CD4-positive, alpha-beta T cell treated with Interleukin-15 for 1 hour (primary cell): ENCODE data around the gene ESR1.
"Not testable (repeated sequence)": the region's sequence is repeated elsewhere in the genome, so short reads cannot be mapped to it uniquely, and the experiment has no call there.

ENCODE experiments used
- DNase-seq: peaks from one replicate; pipeline ENCODE4 v3.0.0-alpha.2; 2020

ESR1 gene

DNA sequence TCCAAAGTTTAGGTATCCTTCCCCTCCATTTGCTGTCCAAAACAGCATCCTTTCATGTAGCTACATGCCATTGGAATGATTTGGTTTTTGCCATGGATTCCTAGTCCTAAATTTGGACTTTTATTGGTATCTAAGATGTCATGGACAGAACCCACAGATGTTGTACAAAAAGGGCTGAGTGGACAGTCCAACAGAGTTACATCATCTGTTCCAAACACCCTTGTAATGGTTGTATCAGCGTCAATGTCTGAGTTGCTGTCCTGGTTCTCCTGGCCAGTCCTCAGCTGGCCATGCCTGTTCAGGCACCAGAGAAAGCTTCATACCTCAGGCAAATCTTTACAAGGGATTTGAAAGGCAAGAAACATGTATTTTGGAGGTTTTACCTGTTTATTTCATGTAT lies 191.3 kb downstream of the ESR1 start:
- no peak for DNase-seq

DNA sequence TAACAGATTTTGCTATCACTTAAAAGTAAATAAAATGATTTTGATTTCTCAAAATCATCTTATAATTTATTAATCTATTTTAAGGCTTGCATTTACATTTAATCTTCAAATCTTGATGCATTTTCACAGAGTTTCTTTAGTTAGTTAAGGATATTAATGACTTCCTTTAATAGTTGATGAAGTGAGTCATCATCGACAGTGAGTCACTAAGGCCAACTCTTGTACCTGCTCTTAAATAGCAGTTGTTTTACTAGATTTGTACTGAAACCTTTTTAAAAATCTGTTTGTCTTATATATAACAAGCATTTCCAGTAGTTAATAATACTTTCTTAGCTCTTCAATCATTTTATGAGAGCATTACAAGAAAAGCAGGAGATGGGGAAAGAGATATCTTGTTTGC lies 191.7 kb downstream of the ESR1 start:
- DNase-seq, result no peak

DNA sequence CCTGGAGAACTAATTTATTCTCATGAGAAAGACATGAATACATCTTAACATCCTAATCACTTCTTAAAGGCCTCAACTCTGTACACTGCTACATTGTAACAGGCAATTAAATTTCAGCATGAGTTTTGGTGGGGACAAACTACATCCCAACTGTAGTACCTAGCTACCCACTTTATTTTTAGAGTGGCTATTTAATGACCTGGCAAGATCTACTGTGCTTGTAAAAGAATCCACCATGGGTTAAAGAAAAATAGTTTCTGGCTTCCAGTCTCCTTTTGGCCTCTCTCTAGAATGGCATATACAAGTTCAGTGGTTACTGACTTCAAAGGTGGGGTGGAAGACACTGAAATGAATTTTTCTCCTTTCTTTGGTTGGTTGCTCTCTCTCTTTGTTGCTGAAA lies 193.9 kb downstream of the ESR1 start:
- no peak for DNase-seq

DNA sequence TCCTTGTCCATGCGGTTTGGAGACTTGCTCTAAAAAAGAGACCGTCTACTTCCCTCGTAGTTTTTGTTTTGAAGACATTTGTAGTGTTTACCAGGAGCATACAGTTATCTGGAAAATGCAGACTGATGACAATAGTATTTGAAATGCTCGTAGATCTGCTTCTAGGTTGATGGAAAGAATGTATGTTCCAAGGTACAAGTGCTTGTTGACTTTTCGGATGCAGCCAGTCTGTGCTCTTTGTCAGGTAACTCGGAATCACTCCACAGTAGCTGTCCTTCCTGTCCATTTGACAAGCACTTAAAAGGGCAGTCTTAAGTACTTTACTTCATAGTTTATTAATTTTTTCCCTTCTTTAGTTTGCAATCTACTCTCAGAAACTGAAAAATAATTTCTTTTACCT lies 194.8 kb downstream of the ESR1 start:
- DNase-seq, result no peak

DNA sequence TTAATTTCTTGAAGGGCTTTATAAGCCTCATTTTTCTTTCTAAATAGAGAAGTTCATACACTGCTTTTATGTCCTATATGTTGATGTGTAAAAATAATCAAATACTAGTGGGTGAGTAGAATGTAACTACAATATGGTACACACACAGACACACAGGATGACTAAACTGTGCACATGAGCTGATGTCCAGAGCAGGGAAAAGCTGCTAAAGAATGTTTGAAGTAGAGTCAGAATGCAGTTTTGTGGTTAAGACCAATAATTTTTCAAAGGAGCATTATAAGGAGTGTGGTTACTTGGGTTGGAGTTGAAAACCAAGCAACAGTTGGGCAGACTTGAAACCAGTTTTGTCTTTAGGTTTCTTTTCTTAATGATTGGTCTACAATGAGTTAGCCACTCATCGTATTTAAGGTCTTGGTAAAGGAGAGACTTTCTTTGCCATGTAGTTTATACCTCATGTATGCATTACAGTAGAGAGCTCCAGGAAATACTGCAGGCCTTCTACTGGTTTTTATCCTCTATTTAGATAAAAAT lies 196.6 kb downstream of the ESR1 start:
- DNase-seq, result no peak

DNA sequence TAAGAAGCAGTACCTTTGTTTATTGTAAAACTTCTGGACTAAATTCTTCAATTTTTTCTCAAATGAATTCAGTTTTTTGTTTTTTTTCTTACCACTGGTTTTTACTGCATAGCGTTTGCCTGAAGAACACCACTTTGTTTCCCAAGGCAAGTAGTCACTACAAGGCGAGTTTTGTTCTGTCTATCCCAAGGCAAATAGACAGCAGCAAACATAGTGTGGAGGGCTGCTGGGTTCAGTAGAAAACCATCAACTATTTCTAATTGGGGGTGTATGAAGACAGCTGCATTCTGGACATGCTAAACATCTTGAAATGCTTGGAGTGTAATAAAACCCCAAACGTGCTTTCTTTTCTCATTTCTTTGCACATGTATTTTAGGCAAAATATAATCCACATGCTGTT lies 197.4 kb downstream of the ESR1 start:
- no peak for DNase-seq

DNA sequence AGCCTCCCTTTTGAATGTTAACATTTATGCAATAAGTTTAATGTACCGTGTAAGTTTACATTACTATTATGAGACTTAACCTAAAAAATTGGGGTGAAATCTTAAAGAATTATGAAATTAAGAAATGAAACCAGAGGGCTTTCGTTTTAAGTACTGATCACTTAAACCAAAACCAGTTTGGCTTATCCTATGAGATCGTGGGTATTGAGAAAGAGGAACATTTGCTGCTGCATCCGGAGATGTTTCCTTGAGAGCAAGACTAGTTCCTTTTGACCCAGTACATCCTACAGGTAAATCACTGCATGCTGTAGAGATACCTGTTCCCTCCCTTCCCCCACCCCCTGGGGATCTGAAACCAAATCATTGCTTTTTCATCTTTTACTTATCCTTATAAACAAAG lies 201.3 kb downstream of the ESR1 start:
- no peak for DNase-seq

DNA sequence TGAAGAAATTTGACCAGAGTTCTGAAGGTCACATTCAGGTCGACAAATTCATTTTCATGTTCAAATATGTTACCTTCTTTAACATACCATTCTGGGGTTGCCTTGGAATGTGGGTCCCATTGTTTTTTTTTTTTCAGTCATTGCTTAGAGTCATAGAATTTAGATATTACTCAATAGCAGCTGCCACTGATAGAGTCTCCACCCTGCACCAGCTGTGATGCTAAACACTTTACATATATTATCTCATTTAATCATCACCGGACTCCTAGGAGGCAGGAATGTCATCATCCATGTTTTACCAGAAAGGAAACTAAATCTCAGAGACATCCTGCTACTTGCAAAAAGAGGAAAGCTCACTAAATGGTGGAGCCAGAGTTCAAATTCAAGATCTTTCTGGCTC lies 204.7 kb downstream of the ESR1 start:
- DNase-seq, result no peak

DNA sequence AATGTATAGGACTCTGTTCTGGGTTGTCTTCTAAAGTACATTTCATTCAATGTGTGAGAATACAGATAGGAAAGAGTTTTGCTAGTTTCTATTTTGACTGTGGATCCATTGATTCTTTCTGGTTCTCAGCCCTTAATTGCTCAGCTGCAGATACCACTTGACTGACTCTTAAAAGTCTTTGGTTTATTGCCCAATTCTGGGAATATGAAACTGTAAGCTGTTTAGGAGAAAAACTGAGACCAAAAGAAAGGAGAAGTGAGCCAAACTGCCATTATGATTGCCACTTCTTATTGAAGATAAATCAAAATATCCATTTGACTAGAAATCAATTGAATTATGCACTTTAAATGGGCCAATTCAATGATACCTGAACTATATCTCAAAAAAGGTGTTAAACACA lies 211.4 kb downstream of the ESR1 start:
- DNase-seq, result no peak

DNA sequence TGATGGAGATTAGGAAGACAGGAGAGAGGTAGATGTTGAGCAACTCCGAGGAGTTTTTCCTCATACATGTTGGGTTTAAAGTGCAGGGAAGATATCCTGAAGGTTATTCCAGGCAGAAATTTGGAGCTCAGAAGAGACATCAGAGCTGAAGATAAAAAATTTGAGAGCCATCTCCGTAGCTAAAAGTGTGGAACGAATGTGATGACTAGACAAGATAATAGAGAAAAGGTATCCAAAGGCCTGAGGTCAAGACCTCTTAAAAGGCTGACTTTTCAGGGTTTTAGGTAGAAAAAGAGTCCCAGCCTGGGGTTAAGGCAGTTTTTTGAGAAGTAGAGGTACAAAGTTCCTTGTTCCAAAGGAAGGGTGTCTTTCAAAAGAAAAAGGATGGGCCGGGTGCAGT lies 214.8 kb downstream of the ESR1 start:
- DNase-seq, result no peak

DNA sequence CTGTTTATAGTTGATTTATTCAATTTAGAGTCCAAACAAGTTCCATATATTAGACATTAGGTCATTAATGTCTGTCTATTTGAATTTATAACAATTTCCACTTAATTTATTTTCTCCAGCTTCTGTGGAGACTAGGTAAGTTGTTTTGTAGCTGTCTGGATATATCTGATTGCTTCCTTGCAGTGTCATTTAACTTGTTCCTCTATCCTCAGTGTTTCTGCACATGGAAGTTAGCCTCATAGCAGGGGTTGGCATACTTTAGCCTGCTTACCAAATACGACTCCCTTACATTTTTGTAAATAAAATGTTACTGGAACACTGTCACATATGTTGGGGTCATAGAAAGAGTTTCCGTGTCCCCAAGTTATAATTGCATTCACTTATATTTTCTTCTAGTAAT lies 216.1 kb downstream of the ESR1 start:
- DNase-seq, result no peak

DNA sequence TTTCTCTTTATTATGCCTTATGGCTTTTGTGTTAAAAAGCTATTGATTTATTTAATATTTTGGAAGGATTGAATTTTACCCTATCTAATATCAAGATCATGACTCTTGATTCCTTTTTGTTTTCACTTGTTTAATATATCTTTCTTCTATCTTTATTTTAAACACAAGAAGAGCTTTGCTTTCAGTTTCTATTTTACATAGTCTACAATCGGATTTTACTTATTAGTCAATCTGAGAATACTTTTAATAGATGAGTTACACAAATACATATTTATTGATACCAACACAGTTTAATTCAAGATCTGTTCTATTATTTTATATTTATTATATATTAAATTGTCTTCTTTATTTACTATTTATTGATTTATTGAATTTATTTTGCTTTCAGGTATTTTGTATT lies 218.8 kb downstream of the ESR1 start:
- no peak for DNase-seq

DNA sequence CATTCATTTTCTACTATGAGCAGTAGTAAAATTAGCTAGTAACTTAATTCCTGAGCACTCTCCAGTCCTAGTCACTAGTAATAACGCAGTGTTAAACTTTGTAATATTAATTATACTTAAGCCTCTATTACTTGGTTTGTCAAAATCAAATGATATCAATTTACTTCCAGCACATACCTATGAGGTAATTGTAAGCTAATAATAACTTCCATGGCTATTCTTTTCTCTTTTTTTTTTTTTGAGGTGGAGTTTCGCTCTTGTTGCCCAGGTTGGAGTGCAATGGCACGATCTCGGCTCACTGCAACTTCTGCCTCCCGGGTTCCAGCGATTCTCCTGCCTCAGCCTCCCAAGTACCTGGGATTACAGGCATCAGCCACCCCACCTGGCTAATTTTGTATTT lies 219.3 kb downstream of the ESR1 start:
- DNase-seq, result not testable (repeated sequence)

DNA sequence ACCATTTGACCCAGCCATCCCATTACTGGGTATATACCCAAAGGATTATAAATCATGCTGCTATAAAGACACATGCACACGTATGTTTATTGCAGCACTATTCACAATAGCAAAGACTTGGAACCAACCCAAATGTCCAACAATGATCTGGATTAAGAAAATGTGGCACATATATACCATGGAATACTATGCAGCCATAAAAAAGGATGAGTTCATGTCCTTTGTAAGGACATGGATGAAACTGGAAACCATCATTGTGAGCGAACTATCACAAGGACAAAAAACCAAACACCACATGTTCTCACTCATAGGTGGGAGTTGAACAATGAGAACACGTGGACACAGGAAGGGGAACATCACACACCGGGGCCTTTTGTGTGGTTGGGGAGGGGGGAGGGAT lies 226.3 kb downstream of the ESR1 start:
- DNase-seq, result not testable (repeated sequence)

DNA sequence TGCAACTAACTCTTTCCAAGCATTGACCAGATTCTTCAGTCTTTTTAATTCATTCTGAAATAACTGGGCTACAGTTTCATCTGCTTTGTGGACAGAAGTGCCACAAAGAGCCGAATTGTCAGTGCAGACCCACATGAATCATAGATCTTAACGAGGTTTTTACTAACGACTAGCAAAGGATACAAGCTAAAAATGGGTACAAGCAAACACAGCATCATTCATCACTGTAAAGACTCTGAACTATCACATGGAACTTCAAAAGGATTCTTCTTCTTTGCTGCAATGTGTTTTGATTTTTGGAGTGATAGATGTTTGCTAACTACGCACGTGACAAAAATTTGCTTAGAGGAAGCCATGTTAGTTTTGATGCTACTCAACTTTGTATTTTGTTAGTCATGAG lies 227.1 kb downstream of the ESR1 start:
- DNase-seq, result no peak

DNA sequence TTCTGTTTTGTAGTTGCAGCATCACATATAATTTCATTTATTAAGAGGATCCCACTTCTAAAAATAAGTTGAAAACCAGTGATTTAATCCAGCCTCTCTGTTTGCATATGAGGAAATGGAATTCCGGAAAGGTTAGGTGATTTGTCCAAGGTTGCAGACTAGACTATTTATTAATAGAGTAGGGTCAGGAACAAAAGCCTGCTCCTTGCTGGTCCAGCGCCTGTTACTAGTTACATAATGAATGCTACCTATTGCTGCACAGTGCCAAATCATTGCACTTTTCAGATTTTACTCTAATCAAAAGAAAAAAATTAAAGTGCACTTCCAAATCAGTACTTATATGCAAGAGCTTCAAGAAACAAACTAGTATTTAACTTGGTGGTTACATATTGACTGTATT lies 238.6 kb downstream of the ESR1 start:
- no peak for DNase-seq

DNA sequence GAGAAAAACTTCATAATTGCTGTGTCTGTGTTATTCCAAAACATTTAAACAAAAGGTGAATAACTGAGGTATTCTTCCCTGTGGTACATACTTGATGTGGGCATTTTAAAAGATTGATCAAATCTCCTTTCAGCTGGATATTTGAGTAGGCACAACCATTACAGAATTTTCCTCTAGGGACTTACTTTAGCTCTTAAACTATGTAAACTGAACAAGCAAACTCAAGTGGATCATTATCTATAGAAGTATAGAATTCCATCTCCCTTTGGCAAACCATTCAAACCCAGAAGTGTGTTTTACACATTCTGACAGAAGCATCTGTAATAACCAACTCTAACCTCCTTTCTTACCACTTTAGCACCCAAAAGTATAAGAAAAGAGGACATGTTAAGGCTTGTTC lies 241.4 kb downstream of the ESR1 start:
- DNase-seq, result no peak

DNA sequence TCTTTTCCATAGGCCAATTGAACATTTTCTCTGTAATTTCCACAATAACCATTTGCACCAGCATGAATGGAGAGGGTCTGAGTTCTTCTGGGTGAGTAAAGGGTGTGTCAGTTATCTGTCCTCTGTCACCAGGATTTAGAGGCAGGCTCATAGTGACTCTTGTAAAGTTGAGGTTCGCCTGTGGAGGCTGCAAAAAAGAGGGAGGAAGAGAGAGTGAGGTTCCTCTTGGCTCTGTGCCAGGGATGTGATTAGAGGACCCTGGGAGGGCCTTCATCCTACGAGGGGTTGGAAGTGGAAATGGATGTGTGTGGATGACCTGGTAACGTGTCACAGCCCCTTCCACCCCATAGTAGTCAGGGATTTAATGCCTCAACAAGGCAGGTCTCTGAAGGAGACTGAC lies 242.0 kb downstream of the ESR1 start:
- DNase-seq, result no peak

DNA sequence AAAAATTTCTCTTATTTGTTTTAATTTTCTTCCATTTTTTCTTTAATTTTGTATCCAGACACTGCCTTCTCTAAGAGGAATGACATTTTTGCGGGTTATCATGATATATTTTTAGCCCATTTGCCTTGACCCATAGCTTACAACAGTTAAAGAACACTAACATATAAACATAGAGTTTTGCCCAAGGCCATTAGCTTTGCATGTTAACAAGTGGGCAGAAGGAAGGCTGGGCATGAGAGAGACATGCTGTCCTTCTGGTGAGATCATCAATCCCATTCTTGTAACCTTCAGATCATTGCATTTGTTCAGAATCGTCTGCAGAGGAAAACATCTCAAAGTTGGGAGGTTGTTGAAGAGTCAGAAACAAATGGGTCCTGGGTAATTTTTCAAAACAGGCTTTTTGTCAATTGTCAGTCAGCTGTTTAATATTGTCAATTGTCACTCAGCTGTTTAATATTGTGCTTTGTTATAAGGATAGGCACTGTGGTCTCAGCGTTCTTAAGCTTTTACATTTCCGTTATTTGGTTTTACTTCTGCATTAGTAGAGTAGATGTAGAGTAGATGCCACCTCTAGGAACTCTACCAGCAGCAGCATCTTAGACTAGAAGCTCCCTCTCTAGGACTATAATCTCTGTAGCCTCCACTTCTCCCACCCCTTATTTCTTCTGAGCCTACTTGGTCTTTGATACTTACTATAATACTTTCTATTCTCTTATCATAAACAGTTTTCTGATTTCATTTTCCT lies 243.1 kb downstream of the ESR1 start:
- no peak for DNase-seq

DNA sequence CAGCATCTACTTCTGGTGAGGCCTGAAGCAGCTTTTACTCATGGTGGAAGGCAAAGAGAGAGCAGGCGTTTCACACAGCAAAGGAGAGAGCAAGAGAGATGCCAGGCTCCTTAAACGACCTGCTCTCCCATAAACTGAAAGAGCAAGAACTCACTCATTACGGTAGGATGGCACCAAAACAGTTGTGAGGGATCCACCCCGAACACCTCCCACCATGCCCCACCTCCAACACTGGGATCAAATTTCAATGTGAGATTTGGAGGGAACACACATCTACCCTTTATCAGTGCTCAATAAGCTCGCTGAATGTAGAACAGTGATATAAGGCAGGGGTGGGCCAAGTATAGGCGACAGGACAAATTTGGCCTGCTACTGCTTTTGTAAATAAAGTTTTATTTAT lies 244.6 kb downstream of the ESR1 start:
- no peak for DNase-seq

DNA sequence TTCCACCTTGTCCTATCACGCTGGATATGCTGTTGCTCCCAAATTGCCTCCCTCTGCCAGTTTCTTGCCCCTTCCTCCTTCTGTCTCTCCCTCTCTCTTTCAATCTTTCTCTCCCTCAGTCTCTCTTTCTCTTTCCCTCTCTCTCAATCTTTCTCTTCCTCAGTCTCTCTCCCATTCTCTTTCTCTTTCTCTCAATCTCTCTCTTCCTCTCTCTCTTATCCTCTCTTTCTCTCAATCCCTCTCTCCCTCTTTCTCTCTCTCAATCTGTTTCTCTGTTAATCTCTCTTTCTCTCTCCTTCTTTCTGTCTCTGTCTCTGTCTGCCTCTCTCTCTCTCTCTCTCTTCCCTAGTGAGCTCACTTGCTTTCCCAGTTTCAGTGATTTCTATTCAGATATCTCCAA lies 245.8 kb downstream of the ESR1 start:
- no peak for DNase-seq

DNA sequence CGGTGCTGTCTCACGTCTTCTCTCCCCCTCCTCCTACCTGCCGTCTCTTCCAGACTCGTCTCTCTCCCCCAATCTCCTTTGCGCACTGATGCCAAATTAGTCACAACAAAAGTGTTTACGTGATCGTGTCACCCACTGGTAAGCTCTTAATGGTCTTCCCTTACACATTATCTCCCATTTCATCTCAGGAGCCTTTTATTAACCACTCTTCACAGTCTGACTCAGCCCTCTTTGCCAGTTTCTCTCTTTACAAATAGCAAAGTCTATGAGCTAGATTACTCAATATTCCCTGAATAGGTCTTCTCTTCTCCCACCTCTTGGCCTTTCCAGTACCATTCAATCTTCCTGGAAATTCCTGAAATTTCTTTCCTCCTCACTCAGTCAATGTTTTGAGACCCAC lies 247.0 kb downstream of the ESR1 start:
- DNase-seq, result no peak

DNA sequence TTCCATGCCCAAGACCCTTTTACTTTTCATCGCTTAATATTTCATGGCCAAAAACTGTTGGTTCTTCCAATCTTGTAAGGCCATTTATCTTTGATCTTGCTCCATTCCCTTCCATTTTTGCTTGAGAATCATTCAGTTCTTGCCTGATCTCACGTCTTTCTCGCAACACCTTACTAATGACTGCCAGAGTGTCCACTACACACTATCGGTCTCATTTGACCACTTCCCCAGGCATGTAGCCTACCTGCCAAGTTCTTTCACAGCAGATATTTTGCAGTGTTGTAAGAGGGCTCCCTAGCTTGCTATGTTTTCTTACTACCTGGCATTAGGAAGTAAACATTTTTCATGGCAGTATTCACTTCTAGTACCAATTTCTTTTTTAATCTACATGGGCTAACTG lies 248.0 kb downstream of the ESR1 start:
- DNase-seq, result no peak

DNA sequence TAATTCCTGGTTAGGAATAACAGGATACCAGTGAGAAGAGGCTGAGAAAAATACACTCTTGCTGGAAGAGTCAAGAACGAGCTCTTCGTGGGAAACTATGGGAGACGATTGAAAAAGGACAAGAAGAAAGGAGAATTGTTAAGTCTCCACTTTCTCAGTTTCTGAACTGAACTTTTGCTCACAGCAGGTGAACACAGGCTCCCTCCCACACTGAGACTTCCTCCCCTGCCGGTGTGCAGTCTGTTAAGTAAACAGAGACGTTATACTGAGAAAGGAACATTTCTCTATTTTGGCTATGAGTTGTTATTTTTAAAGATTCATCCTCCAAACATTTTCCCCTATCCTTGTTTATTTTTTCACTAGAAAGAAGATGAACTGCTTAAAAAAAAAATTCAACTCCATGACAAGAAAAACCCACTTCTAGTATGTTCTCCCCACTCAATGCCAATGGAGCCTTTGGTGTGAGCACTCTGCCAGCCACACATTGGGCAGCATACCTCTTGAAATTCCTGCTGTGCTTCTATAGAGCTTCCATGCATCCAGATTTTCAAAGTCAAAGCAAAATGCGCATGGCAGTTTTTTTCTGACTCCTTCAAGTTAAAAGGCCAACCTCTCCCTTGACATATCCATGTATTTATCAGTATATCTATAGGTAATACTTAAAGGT lies 250.5 kb downstream of the ESR1 start:
- DNase-seq, result no peak

DNA sequence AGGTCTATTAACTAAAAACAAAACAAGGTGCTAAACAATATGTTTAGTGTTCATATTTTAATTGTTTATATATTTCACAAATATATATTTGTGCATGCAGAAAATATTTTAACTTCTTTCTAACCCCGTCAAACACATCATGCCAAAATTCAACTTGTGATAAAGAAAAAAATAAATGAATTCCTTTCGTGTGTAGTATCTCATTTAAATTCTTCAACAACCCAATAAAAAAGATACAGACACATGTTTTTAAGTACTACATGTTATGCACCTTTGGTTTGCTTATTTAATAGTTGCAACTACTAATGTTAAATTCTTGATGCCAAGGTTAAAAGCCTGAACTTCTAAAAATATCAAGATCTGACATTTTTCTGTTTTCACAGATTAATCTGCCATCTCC lies 252.4 kb downstream of the ESR1 start:
- no peak for DNase-seq
